SK-N-SH (cell line): ENCODE results near the gene CCDC9.

Experiments used
- GATA2 ChIP-seq: sonication (generic); formaldehyde crosslinking; IDR thresholded peaks from 2 replicates; pipeline ENCODE4 v1.5.0; 2020; ENCODE audit warnings: mild to moderate bottlenecking, missing genetic modification reagents
- NRF1 ChIP-seq: IDR thresholded peaks from 2 replicates; pipeline ENCODE4 v1.6.1; 2012; ENCODE audit warnings: low read depth, mild to moderate bottlenecking, low read length
- RFX5 ChIP-seq: IDR thresholded peaks from 2 replicates; pipeline ENCODE4 v1.6.1; 2012; ENCODE audit warnings: mild to moderate bottlenecking, improper control_type of control experiment, low read length
- TF ChIP-seq, protein P1 (sequence below): fragments of 200-600 bp; sonication (generic); IDR thresholded peaks from 2 replicates; pipeline ENCODE4 v1.6.1; 2017; ENCODE audit warnings: antibody characterized with exemption, mild to moderate bottlenecking, moderate library complexity

GRCh38 chr19:47315125-47315821 lies 58.9 kb downstream of the CCDC9 start:
- TF ChIP-seq NRF1 (no peak), RFX5 (no peak), GATA2 (no peak)
- TF ChIP-seq, protein P1, sequence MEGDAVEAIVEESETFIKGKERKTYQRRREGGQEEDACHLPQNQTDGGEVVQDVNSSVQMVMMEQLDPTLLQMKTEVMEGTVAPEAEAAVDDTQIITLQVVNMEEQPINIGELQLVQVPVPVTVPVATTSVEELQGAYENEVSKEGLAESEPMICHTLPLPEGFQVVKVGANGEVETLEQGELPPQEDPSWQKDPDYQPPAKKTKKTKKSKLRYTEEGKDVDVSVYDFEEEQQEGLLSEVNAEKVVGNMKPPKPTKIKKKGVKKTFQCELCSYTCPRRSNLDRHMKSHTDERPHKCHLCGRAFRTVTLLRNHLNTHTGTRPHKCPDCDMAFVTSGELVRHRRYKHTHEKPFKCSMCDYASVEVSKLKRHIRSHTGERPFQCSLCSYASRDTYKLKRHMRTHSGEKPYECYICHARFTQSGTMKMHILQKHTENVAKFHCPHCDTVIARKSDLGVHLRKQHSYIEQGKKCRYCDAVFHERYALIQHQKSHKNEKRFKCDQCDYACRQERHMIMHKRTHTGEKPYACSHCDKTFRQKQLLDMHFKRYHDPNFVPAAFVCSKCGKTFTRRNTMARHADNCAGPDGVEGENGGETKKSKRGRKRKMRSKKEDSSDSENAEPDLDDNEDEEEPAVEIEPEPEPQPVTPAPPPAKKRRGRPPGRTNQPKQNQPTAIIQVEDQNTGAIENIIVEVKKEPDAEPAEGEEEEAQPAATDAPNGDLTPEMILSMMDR, result no peak
